Gastrocnemius medialis (tissue), 4 donors: ENCODE measurements around the gene B2M.

Source experiments
- CTCF ChIP-seq, 5 experiments: fragments of 450-650 bp in 3 of 5; fragments of 200-600 bp in 2 of 5; sonication (generic) in 2 of 5; IDR thresholded peaks in 4 of 5; conservative IDR thresholded peaks in 1 of 5; 1 replicate in 4 of 5; 2 replicates in 1 of 5; pipeline ENCODE4 v1.5.1; 2016 to 2019; ENCODE audit warnings: antibody characterized with exemption in 5 of 5, mild to moderate bottlenecking in 3 of 5, moderate library complexity in 3 of 5
- POLR2A ChIP-seq, 2 donors: fragments of 450-650 bp; IDR thresholded peaks; one replicate each; pipeline ENCODE4 v1.6.1; 2017; ENCODE audit warnings: antibody characterized with exemption in 2 of 2, mild to moderate bottlenecking in 2 of 2, moderate library complexity in 2 of 2

GRCh38 chr15:44765036-44765435, 53.7 kb downstream of the B2M start:
- TF ChIP-seq CTCF (IDR thresholded peaks at IDR 0.05 in 4 of 5, conservative IDR thresholded peaks at IDR 0.05 in 1 of 5) (no peak), POLR2A (IDR thresholded peaks at IDR 0.05) (no peak)
